Neural cell (in vitro differentiated cells): ENCODE measurements around the gene CXCR5.

Experiments
- EZH2 ChIP-seq: fragments of 200-600, 300-800 bp; shearing (Covaris generic), sonication (generic); IDR thresholded peaks from 2 replicates; pipeline ENCODE4 v1.6.1; 2014; ENCODE audit warnings: antibody characterized with exemption, low read length, borderline replicate concordance, mild to moderate bottlenecking; ENCODE audit not compliant: insufficient read depth, poor library complexity, severe bottlenecking
- POLR2AphosphoS5 ChIP-seq: IDR thresholded peaks from 2 replicates; pipeline ENCODE4 v1.6.1; 2012

GRCh38 chr11:118935376-118935775, 51.7 kb downstream of the CXCR5 start:
- TF ChIP-seq POLR2AphosphoS5: no peak
- no peak for TF ChIP-seq EZH2
